ENCODE measurements around the gene NCKAP1. TPM values are rescaled to one million over a fixed set of nuclear protein-coding genes. Genes with fewer than 3 reads are reported as not detected.
"Not testable (repeated sequence)": the region's sequence is repeated elsewhere in the genome, so short reads cannot be mapped to it uniquely, and the experiment has no call there.

NCKAP1 gene
- polyA plus RNA-seq, 1 donor: 127 TPM

GRCh38 chr2:183027443-183027842 lies 10.8 kb downstream of the NCKAP1 start:
- H3K4me3 ChIP-seq (ENCODE audit: low read length): no peak overlapping the region
- DNase-seq: no peak
- peaks cover 6% of the 10 kb centered on the region for H3K4me1 ChIP-seq (ENCODE audit: control insufficient read depth, insufficient read depth, low read length)

GRCh38 chr2:183026424-183026823 lies 11.8 kb downstream of the NCKAP1 start:
- 83% methylated on average over 1 of the region's 2 CpGs for WGBS (ENCODE audit: insufficient coverage, low lambda C conversion rate)
- peaks cover 6% of the 10 kb centered on the region for H3K4me1 ChIP-seq (ENCODE audit: control insufficient read depth, insufficient read depth, low read length)
- no peak overlapping the region for H3K4me3 ChIP-seq (ENCODE audit: low read length)
- H3K27ac ChIP-seq (ENCODE audit: low read length): no peak overlapping the region
- no peaks in the 10 kb centered on the region for H3K27me3 ChIP-seq (ENCODE audit: control insufficient read depth, insufficient read depth, low read length)
- H3K9me3 ChIP-seq (ENCODE audit: control insufficient read depth, low read depth, low read length): no peaks in the 10 kb centered on the region
- DNase-seq: peak in 1 of 2 donors; percentile 18
- peaks cover 2% of the 10 kb centered on the region for H3K36me3 ChIP-seq (ENCODE audit: control insufficient read depth, insufficient read depth, low read length)

More at GRCh38 chr2:183027443-183027842, 10.8 kb downstream of the NCKAP1 start:
- Histone ChIP-seq H3K27ac (ENCODE audit: low read length) (no peak overlapping the region), H3K9me3 (ENCODE audit: control insufficient read depth, low read depth, low read length) (no peaks in the 10 kb centered on the region), H3K36me3 (ENCODE audit: control insufficient read depth, insufficient read depth, low read length) (peaks cover under 1% of the 10 kb centered on the region), H3K27me3 (ENCODE audit: control insufficient read depth, insufficient read depth, low read length) (no peaks in the 10 kb centered on the region)
- whole genome bisulfite sequencing (ENCODE audit: insufficient coverage, low lambda C conversion rate): no CpG with 5 or more reads among the region's 1 CpG

GRCh38 chr2:183025993-183026392 lies 12.3 kb downstream of the NCKAP1 start:
- Histone ChIP-seq H3K36me3 (ENCODE audit: control insufficient read depth, insufficient read depth, low read length) (peaks cover 6% of the 10 kb centered on the region), H3K9me3 (ENCODE audit: control insufficient read depth, low read depth, low read length) (no peaks in the 10 kb centered on the region), H3K4me3 (ENCODE audit: low read length) (no peak overlapping the region), H3K4me1 (ENCODE audit: control insufficient read depth, insufficient read depth, low read length) (peaks cover 6% of the 10 kb centered on the region), H3K27ac (ENCODE audit: low read length) (no peak overlapping the region), H3K27me3 (ENCODE audit: control insufficient read depth, insufficient read depth, low read length) (no peaks in the 10 kb centered on the region)
- WGBS (ENCODE audit: insufficient coverage, low lambda C conversion rate): no CpG with 5 or more reads among the region's 3 CpGs
- no peak for DNase-seq

GRCh38 chr2:183024339-183025095 lies 13.7 kb downstream of the NCKAP1 start:
- Histone ChIP-seq H3K27ac (ENCODE audit: low read length) (no peak overlapping the region), H3K36me3 (ENCODE audit: control insufficient read depth, insufficient read depth, low read length) (peaks cover 12% of the 10 kb centered on the region), H3K9me3 (ENCODE audit: control insufficient read depth, low read depth, low read length) (no peaks in the 10 kb centered on the region), H3K4me3 (ENCODE audit: low read length) (no peak overlapping the region), H3K4me1 (ENCODE audit: control insufficient read depth, insufficient read depth, low read length) (peaks cover 6% of the 10 kb centered on the region), H3K27me3 (ENCODE audit: control insufficient read depth, insufficient read depth, low read length) (no peaks in the 10 kb centered on the region)
- no peak for DNase-seq
- 82% methylated on average over 3 of the region's 8 CpGs for WGBS (ENCODE audit: insufficient coverage, low lambda C conversion rate)

DNA sequence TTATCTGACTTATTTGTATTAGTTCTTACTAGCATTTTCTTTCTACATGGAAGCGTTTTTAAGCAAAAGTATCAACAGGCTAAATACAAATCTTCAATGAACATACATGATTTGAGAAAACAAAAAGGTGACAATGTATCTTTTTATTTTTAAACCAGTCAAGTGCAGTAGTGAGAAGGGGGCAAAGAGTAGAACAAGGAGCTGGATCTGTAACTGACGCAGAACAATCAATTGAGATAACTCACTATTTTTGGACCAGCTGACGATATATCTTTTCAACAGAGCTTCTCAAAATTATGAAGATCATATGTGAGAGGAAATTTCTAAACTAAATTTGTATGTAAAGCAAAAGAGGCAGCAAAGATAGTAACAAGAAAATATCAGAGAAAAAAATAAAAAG lies 15.5 kb downstream of the NCKAP1 start:
- no peak overlapping the region for H3K4me3 ChIP-seq (ENCODE audit: low read length)
- WGBS (ENCODE audit: insufficient coverage, low lambda C conversion rate): 92% methylated on average over 2 of the region's 3 CpGs
- no peaks in the 10 kb centered on the region for H3K27me3 ChIP-seq (ENCODE audit: control insufficient read depth, insufficient read depth, low read length)
- H3K36me3 ChIP-seq (ENCODE audit: control insufficient read depth, insufficient read depth, low read length): peaks cover 15% of the 10 kb centered on the region
- DNase-seq: no peak
- peaks cover 6% of the 10 kb centered on the region for H3K4me1 ChIP-seq (ENCODE audit: control insufficient read depth, insufficient read depth, low read length)
- H3K9me3 ChIP-seq (ENCODE audit: control insufficient read depth, low read depth, low read length): no peaks in the 10 kb centered on the region
- H3K27ac ChIP-seq (ENCODE audit: low read length): no peak overlapping the region

- 100% methylated on average over 1 of the region's 2 CpGs for WGBS (ENCODE audit: insufficient coverage, low lambda C conversion rate)
- DNase-seq: no peak
- H3K4me3 ChIP-seq (ENCODE audit: low read length): no peak overlapping the region
- H3K27ac ChIP-seq (ENCODE audit: low read length): no peak overlapping the region
- peaks cover 6% of the 10 kb centered on the region for H3K4me1 ChIP-seq (ENCODE audit: control insufficient read depth, insufficient read depth, low read length)
- H3K9me3 ChIP-seq (ENCODE audit: control insufficient read depth, low read depth, low read length): no peaks in the 10 kb centered on the region
- no peaks in the 10 kb centered on the region for H3K27me3 ChIP-seq (ENCODE audit: control insufficient read depth, insufficient read depth, low read length)
- H3K36me3 ChIP-seq (ENCODE audit: control insufficient read depth, insufficient read depth, low read length): peaks cover 22% of the 10 kb centered on the region
Observed at GRCh38 chr2:183021613-183022012, 16.6 kb downstream of the NCKAP1 start.

- Histone ChIP-seq H3K27me3 (ENCODE audit: control insufficient read depth, insufficient read depth, low read length) (no peaks in the 10 kb centered on the region), H3K36me3 (ENCODE audit: control insufficient read depth, insufficient read depth, low read length) (peaks cover 24% of the 10 kb centered on the region), H3K9me3 (ENCODE audit: control insufficient read depth, low read depth, low read length) (no peaks in the 10 kb centered on the region), H3K27ac (ENCODE audit: low read length) (no peak overlapping the region), H3K4me1 (ENCODE audit: control insufficient read depth, insufficient read depth, low read length) (no peaks in the 10 kb centered on the region), H3K4me3 (ENCODE audit: low read length) (no peak overlapping the region)
- DNase-seq: no peak
- no CpG with 5 or more reads among the region's 1 CpG for WGBS (ENCODE audit: insufficient coverage, low lambda C conversion rate)
Observed at GRCh38 chr2:183019718-183020442, 18.4 kb downstream of the NCKAP1 start.

GRCh38 chr2:183017845-183018244 lies 20.4 kb downstream of the NCKAP1 start:
- H3K9me3 ChIP-seq (ENCODE audit: control insufficient read depth, low read depth, low read length); DNase-seq; H3K27ac ChIP-seq (ENCODE audit: low read length); H3K4me3 ChIP-seq (ENCODE audit: low read length); H3K4me1 ChIP-seq (ENCODE audit: control insufficient read depth, insufficient read depth, low read length); H3K27me3 ChIP-seq (ENCODE audit: control insufficient read depth, insufficient read depth, low read length): not testable (repeated sequence)
- H3K36me3 ChIP-seq (ENCODE audit: control insufficient read depth, insufficient read depth, low read length): peaks cover 24% of the 10 kb centered on the region
- WGBS (ENCODE audit: insufficient coverage, low lambda C conversion rate): 100% methylated on average over 2 of the region's 11 CpGs

DNA sequence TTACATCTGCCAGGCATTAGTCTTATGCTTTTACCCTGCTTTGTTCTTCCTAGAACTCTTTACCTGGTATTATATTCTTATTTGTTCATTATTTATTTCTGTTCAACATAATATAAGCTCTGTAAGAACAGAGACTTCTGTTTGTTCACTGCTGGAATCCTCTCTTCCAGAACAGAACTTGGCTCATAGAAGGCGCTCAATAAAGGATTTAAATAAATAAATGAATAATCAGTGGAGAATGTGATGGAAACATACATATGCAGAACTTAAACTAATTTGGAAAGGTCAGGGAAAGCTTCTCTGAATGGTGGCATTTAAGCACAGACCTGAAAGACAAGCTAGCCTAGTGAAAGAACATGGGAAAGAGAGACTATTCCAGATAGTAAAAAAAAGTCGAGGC lies 24.3 kb downstream of the NCKAP1 start:
- Histone ChIP-seq H3K9me3 (ENCODE audit: control insufficient read depth, low read depth, low read length) (no peaks in the 10 kb centered on the region), H3K4me1 (ENCODE audit: control insufficient read depth, insufficient read depth, low read length) (no peaks in the 10 kb centered on the region), H3K4me3 (ENCODE audit: low read length) (no peak overlapping the region), H3K27me3 (ENCODE audit: control insufficient read depth, insufficient read depth, low read length) (no peaks in the 10 kb centered on the region), H3K27ac (ENCODE audit: low read length) (no peak overlapping the region), H3K36me3 (ENCODE audit: control insufficient read depth, insufficient read depth, low read length) (peaks cover 12% of the 10 kb centered on the region)
- no peak for DNase-seq
- 100% methylated on average over 1 of the region's 2 CpGs for WGBS (ENCODE audit: insufficient coverage, low lambda C conversion rate)

- no peak for DNase-seq
- Histone ChIP-seq H3K4me1 (ENCODE audit: control insufficient read depth, insufficient read depth, low read length) (no peaks in the 10 kb centered on the region), H3K27ac (ENCODE audit: low read length) (no peak overlapping the region), H3K36me3 (ENCODE audit: control insufficient read depth, insufficient read depth, low read length) (peaks cover 3% of the 10 kb centered on the region), H3K27me3 (ENCODE audit: control insufficient read depth, insufficient read depth, low read length) (no peaks in the 10 kb centered on the region), H3K9me3 (ENCODE audit: control insufficient read depth, low read depth, low read length) (no peaks in the 10 kb centered on the region), H3K4me3 (ENCODE audit: low read length) (no peak overlapping the region)
- 100% methylated on average over 1 of the region's 2 CpGs for WGBS (ENCODE audit: insufficient coverage, low lambda C conversion rate)
Observed at GRCh38 chr2:183011743-183012142, 26.5 kb downstream of the NCKAP1 start.

Measured in large intestine (tissue), 3 donors.